Right atrium auricular region (tissue), 2 donors: ENCODE results near the gene NTMT2. TPM values are rescaled to one million over a fixed set of nuclear protein-coding genes. Genes with fewer than 3 reads are reported as not detected.

Experiments used
- DNase-seq: peaks from one replicate; pipeline ENCODE4 v3.0.0-alpha.2; 2019; ENCODE audit warnings: low spot score
- H3K27ac ChIP-seq, 2 donors: fragments of 200-600 bp; sonication (generic); 1 replicate in 1 of 2; 2 replicates in 1 of 2; pipeline ENCODE4 v1.5.1; 2016 to 2019
- H3K27me3 ChIP-seq, 2 donors: fragments of 200-600 bp; sonication (generic); one replicate each; pipeline versions ENCODE4 v1.5.1 to v1.6.0; 2017 to 2019
- H3K36me3 ChIP-seq: fragments of 200-600 bp; sonication (generic); one replicate; pipeline ENCODE4 v1.5.1; 2016
- H3K4me1 ChIP-seq, 2 donors: fragments of 200-600 bp; sonication (generic); one replicate each; pipeline versions ENCODE4 v1.5.1 to v1.6.0; 2017 to 2019
- H3K4me3 ChIP-seq, 2 donors: fragments of 200-600 bp; sonication (generic); 1 replicate in 1 of 2; 2 replicates in 1 of 2; pipeline ENCODE4 v1.5.1; 2017 to 2019; ENCODE audit warnings: mild to moderate bottlenecking in 1 of 2, moderate library complexity in 1 of 2
- H3K9me3 ChIP-seq, 2 donors: fragments of 200-600 bp; sonication (generic); one replicate each; pipeline ENCODE4 v1.5.1; 2019
- total RNA-seq, 2 donors: library from RNA; depleted of rRNA; stranded (reverse); fragments of >200 nt; gene quantifications; one replicate each; pipeline ENCODE4 v1.1.0, GENCODE V29; 2016
- TF ChIP-seq, protein P1 (sequence below), 2 donors: fragments of 200-600 bp; sonication (generic); IDR thresholded peaks; one replicate each; pipeline ENCODE4 v1.5.1; 2019; ENCODE audit warnings: antibody characterized with exemption in 2 of 2

The NTMT2 gene
- total RNA-seq, 2 donors from 2014 or later, result 1.9 TPM; not detected in 1

DNA sequence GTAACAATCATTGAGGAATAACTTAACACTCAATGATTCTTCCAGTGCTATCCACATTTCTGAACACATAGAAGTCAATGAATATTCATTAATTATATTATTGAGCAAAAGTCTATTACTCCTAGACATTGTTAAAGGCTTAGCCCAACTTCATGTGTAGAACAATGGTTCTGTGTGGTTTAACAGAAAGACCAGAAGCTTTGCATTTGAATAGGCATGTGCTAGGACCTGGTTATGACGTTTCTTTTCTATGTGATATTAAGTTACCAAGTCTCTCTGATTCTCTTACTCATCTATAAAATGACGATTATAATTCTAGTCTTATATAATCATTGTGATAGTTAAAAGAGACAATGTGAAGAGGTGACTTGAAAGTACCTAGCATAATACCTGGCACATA, 5.2 kb downstream of the NTMT2 start:
- peaks cover 0 to 10% of the 10 kb centered on the region in 2 donors for H3K4me1 ChIP-seq
- DNase-seq, result no peak
- no peak overlapping the region for H3K27ac ChIP-seq
- no peaks in the 10 kb centered on the region for H3K27me3 ChIP-seq
- H3K4me3 ChIP-seq, result no peak overlapping the region
- no peaks in the 10 kb centered on the region for H3K36me3 ChIP-seq
- peaks cover 0 to 11% of the 10 kb centered on the region in 2 donors for H3K9me3 ChIP-seq
- TF ChIP-seq, protein P1, sequence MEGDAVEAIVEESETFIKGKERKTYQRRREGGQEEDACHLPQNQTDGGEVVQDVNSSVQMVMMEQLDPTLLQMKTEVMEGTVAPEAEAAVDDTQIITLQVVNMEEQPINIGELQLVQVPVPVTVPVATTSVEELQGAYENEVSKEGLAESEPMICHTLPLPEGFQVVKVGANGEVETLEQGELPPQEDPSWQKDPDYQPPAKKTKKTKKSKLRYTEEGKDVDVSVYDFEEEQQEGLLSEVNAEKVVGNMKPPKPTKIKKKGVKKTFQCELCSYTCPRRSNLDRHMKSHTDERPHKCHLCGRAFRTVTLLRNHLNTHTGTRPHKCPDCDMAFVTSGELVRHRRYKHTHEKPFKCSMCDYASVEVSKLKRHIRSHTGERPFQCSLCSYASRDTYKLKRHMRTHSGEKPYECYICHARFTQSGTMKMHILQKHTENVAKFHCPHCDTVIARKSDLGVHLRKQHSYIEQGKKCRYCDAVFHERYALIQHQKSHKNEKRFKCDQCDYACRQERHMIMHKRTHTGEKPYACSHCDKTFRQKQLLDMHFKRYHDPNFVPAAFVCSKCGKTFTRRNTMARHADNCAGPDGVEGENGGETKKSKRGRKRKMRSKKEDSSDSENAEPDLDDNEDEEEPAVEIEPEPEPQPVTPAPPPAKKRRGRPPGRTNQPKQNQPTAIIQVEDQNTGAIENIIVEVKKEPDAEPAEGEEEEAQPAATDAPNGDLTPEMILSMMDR (IDR thresholded peaks at IDR 0.05), result no peak

DNA sequence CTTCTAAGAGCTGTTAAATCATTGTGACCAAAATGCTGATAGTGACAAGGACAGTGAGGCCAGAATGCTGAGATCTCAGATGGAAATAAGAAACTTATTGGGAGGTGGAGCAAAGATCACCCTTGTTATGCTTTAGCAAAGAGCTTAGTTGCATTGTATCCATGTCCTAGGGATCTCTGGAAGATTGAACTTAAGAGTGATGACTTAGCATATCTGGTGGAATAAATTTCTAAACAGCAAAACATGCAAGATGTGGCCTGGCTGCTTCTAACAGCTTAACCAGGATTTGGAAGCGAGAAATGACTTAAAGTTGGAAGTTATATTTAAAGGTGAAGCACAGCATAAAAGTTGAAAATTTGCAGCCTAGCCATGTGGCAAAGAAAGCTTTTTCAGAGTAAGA, 7.7 kb downstream of the NTMT2 start:
- Histone ChIP-seq H3K4me3 (no peak overlapping the region), H3K4me1 (peaks cover 0 to 10% of the 10 kb centered on the region in 2 donors), H3K27me3 (no peaks in the 10 kb centered on the region), H3K9me3 (peaks cover 0 to 11% of the 10 kb centered on the region in 2 donors), H3K36me3 (no peaks in the 10 kb centered on the region), H3K27ac (no peak overlapping the region)
- DNase-seq, result no peak
- TF ChIP-seq, protein P1 (IDR thresholded peaks at IDR 0.05), result no peak

DNA sequence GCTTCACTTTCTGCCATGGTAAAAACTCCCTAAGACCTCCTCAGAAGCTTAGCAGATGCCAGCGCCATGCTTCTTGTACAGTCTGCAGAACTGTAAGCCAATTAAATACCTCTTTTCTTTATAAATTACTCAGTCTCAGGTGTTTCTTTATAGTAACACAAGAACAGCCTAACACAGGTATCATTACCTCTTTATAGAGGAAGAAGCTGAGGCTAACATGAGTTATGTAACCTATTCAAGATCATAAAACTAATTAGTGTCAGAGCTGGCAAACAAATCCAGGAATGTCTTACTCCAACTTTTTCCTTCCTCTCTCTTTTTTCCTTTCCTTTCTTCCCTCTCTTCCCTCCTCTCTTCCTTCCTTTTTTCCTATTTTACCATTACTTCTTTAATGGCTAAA, 9.3 kb downstream of the NTMT2 start:
- Histone ChIP-seq H3K36me3 (no peaks in the 10 kb centered on the region), H3K27me3 (no peaks in the 10 kb centered on the region), H3K27ac (no peak overlapping the region), H3K4me3 (no peak overlapping the region), H3K4me1 (peaks cover 0 to 1% of the 10 kb centered on the region in 2 donors), H3K9me3 (peaks cover 0 to 11% of the 10 kb centered on the region in 2 donors)
- TF ChIP-seq, protein P1 (IDR thresholded peaks at IDR 0.05), result no peak
- DNase-seq, result no peak

DNA sequence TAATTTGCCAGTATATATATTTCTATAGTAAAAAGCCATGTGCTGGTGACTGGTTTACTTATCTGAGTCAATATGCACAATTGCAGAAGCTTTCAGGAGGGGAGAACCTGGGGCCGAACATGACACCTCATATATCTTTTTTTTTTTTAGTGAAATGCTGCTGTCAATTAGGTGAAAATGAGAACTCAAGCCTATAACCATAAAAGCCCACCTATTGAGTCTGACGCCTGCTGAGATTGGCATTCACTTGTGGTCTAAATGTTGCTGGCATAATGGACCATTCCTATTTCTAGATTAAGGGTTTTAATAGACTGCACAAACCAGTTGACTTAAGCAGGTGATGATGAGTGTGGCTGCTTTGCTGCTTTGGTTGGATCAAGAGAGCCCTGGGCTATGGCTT, 10.8 kb downstream of the NTMT2 start:
- Histone ChIP-seq H3K4me1 (no peaks in the 10 kb centered on the region), H3K4me3 (no peak overlapping the region), H3K27ac (no peak overlapping the region), H3K9me3 (peaks cover 0 to 11% of the 10 kb centered on the region in 2 donors), H3K36me3 (no peaks in the 10 kb centered on the region), H3K27me3 (no peaks in the 10 kb centered on the region)
- TF ChIP-seq, protein P1 (IDR thresholded peaks at IDR 0.05), result no peak
- DNase-seq, result no peak

DNA sequence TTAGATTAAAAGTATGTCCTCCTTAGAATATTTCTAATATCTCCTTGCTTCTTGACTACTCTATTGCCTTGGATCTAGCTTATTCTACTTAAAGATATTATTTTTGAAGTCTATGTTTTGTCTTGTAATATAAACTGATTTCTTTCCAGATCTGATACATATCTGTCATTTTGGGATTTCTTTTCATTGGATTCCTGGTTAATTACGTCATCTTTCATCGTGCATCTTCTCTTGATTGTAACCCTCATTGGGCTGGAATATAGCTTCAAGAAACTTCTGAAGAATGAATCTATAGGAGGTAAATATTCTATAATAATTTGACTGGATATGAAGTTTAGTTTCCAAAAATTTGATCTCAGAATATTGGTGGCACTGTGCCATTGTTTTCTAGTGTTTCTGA, 12.1 kb downstream of the NTMT2 start:
- no peaks in the 10 kb centered on the region for H3K27me3 ChIP-seq
- peaks cover 0 to 11% of the 10 kb centered on the region in 2 donors for H3K9me3 ChIP-seq
- H3K36me3 ChIP-seq, result no peaks in the 10 kb centered on the region
- H3K4me3 ChIP-seq, result no peak overlapping the region
- DNase-seq, result no peak
- TF ChIP-seq, protein P1 (IDR thresholded peaks at IDR 0.05), result no peak
- H3K4me1 ChIP-seq, result peaks cover 0 to 9% of the 10 kb centered on the region in 2 donors
- no peak overlapping the region for H3K27ac ChIP-seq
